AG09309 (cell line): ENCODE data around the gene ACKR3.

Experiments
- DNase-seq: peaks from one replicate; pipeline ENCODE4 v3.0.0-alpha.2; 2010; ENCODE audit warnings: low read depth
- H3K4me3 ChIP-seq: 2 replicates; pipeline ENCODE4 v1.5.1; 2011; ENCODE audit warnings: mild to moderate bottlenecking, low read depth, low read length, moderate library complexity; ENCODE audit not compliant: control insufficient read depth
- CTCF ChIP-seq: IDR thresholded peaks from 2 replicates; pipeline ENCODE4 v1.5.1; 2011; ENCODE audit warnings: mild to moderate bottlenecking, low read depth, low read length, inconsistent platforms; ENCODE audit not compliant: insufficient read depth, control insufficient read depth; ENCODE audit errors: missing control alignments

The ACKR3 gene

GRCh38 chr2:236577481-236578410 lies 8.1 kb downstream of the ACKR3 start:
- no peak for TF ChIP-seq CTCF

GRCh38 chr2:236578411-236578846 lies 8.8 kb downstream of the ACKR3 start:
- TF ChIP-seq CTCF: no peak
- DNase-seq: no peak
- no peak overlapping the region for H3K4me3 ChIP-seq

More at GRCh38 chr2:236577481-236578410, 8.1 kb downstream of the ACKR3 start:
- no peak for DNase-seq
- no peak overlapping the region for H3K4me3 ChIP-seq

- no peak for DNase-seq
- no peak overlapping the region for H3K4me3 ChIP-seq
- TF ChIP-seq CTCF: no peak
Observed at GRCh38 chr2:236579048-236579745, 9.6 kb downstream of the ACKR3 start.

- no peak overlapping the region for H3K4me3 ChIP-seq
- no peak for TF ChIP-seq CTCF
- no peak for DNase-seq
Observed at GRCh38 chr2:236579746-236580315, 10.2 kb downstream of the ACKR3 start.

- no peak for TF ChIP-seq CTCF
- no peak for DNase-seq
- H3K4me3 ChIP-seq: no peak overlapping the region
Observed at GRCh38 chr2:236580746-236581355, 11.2 kb downstream of the ACKR3 start.

- H3K4me3 ChIP-seq: no peak overlapping the region
- DNase-seq: no peak
- TF ChIP-seq CTCF: no peak
Observed at GRCh38 chr2:236581546-236581945, 11.9 kb downstream of the ACKR3 start.
